GM18873 (cell line): ENCODE data around the gene WNT10A.
"Not testable (repeated sequence)": the region's sequence is repeated elsewhere in the genome, so short reads cannot be mapped to it uniquely, and the experiment has no call there.

Experiments used
- ATAC-seq: cut with Tn5 transposase; IDR thresholded peaks from one replicate; pipeline ENCODE4 v1.9.1; 2021; ENCODE audit warnings: mild to moderate bottlenecking, moderate library complexity, moderate number of reproducible peaks; ENCODE audit not compliant: unreplicated experiment, low FRiP score

WNT10A gene

GRCh38 chr2:218925434-218925833 lies 44.8 kb downstream of the WNT10A start:
- no peak for ATAC-seq

GRCh38 chr2:218927422-218927821 lies 46.8 kb downstream of the WNT10A start:
- ATAC-seq = no peak

- ATAC-seq = no peak
Observed at GRCh38 chr2:218927876-218928275, 47.2 kb downstream of the WNT10A start.

- ATAC-seq = not testable (repeated sequence)
Observed at GRCh38 chr2:218930488-218930887, 49.8 kb downstream of the WNT10A start.

GRCh38 chr2:218931751-218932150 lies 51.1 kb downstream of the WNT10A start:
- ATAC-seq = not testable (repeated sequence)
